Uterus (tissue), 2 donors: ENCODE data around the gene TNFAIP8L3.

Experiments used
- POLR2A ChIP-seq, 2 donors: fragments of 450-650 bp; IDR thresholded peaks; one replicate each; pipeline ENCODE4 v1.6.1; 2016; ENCODE audit warnings: antibody characterized with exemption in 2 of 2, mild to moderate bottlenecking in 1 of 2, moderate library complexity in 1 of 2
- TF ChIP-seq, protein P1 (sequence below), 4 experiments: fragments of 200-600 bp in 2 of 4; fragments of 450-650 bp in 2 of 4; sonication (generic) in 2 of 4; IDR thresholded peaks; one replicate each; pipeline ENCODE4 v1.5.1; 2016 to 2019; ENCODE audit warnings: antibody characterized with exemption in 4 of 4, mild to moderate bottlenecking in 2 of 4, moderate library complexity in 1 of 4

DNA sequence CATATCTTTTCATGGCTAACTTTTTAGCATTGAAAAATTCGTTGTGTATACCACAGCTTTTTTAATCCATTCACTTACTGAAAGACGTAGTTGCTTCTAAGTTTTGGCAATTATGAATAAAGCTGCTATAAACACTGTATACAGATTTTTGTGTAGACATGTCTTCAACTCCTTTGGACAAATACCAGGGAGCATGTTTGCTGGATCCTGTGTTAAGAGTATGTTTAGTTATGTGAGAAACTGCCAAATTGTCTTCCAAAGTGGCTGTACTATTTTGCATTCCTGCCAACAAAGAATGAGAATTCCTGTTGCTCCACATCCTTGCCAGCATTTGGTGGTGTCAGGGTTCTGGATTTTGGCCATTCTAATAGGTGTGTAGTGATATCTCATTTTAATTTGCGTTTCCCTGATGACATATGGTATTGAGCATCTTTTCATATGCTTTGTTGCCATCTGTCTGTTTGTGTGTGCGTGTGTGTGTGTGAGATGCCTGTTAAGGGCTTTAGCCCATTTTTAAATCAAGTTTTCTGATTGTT lies 87.5 kb downstream of the TNFAIP8L3 start:
- TF ChIP-seq, protein P1, sequence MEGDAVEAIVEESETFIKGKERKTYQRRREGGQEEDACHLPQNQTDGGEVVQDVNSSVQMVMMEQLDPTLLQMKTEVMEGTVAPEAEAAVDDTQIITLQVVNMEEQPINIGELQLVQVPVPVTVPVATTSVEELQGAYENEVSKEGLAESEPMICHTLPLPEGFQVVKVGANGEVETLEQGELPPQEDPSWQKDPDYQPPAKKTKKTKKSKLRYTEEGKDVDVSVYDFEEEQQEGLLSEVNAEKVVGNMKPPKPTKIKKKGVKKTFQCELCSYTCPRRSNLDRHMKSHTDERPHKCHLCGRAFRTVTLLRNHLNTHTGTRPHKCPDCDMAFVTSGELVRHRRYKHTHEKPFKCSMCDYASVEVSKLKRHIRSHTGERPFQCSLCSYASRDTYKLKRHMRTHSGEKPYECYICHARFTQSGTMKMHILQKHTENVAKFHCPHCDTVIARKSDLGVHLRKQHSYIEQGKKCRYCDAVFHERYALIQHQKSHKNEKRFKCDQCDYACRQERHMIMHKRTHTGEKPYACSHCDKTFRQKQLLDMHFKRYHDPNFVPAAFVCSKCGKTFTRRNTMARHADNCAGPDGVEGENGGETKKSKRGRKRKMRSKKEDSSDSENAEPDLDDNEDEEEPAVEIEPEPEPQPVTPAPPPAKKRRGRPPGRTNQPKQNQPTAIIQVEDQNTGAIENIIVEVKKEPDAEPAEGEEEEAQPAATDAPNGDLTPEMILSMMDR (IDR thresholded peaks at IDR 0.05) = no peak
- TF ChIP-seq POLR2A (IDR thresholded peaks at IDR 0.05) = no peak
